Fibroblast of lung (primary cell): ENCODE measurements around the gene ZNF841.

Source experiments
- EZH2 ChIP-seq: IDR thresholded peaks from 2 replicates; pipeline ENCODE4 v1.5.1; 2012; ENCODE audit warnings: low read length, control low read depth, mild to moderate bottlenecking; ENCODE audit errors: missing control alignments
- TF ChIP-seq, protein P1 (sequence below), 2 donors: IDR thresholded peaks in 1 of 2; conservative IDR thresholded peaks in 1 of 2; 1 replicate in 1 of 2; 2 replicates in 1 of 2; pipeline ENCODE4 v1.5.1; 2011 to 2012; ENCODE audit warnings: low read length in 2 of 2, control low read depth in 1 of 2, inconsistent platforms in 1 of 2, low read depth in 1 of 2, mild to moderate bottlenecking in 1 of 2

DNA sequence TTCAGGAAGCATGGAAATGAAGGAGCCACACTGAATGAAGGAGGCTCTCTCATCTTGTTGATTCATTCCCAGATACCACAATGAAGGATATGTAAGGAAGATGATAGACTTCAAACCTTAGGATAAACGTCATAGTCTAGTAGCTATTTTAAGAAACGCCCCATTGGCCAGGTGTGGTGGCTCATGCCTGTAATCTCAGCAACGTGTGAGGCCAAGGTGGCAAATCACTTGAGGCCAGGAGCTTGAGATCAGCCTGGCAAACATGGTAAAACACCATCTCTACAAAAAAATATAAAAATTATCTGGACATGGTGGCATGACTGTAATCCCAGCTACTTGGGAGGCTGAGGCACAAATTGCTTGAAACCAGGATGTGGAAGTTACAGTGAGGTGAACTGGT, 17.1 kb upstream of the ZNF841 start:
- TF ChIP-seq, protein P1, sequence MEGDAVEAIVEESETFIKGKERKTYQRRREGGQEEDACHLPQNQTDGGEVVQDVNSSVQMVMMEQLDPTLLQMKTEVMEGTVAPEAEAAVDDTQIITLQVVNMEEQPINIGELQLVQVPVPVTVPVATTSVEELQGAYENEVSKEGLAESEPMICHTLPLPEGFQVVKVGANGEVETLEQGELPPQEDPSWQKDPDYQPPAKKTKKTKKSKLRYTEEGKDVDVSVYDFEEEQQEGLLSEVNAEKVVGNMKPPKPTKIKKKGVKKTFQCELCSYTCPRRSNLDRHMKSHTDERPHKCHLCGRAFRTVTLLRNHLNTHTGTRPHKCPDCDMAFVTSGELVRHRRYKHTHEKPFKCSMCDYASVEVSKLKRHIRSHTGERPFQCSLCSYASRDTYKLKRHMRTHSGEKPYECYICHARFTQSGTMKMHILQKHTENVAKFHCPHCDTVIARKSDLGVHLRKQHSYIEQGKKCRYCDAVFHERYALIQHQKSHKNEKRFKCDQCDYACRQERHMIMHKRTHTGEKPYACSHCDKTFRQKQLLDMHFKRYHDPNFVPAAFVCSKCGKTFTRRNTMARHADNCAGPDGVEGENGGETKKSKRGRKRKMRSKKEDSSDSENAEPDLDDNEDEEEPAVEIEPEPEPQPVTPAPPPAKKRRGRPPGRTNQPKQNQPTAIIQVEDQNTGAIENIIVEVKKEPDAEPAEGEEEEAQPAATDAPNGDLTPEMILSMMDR (conservative IDR thresholded peaks at IDR 0.05 in 1 of 2, IDR thresholded peaks at IDR 0.05 in 1 of 2; ENCODE audit: low read depth in 1 of 2, low read length in 2 of 2) = no peak
- TF ChIP-seq EZH2 = no peak
